ENCODE measurements around the gene RNF17.

Gene RNF17

DNA sequence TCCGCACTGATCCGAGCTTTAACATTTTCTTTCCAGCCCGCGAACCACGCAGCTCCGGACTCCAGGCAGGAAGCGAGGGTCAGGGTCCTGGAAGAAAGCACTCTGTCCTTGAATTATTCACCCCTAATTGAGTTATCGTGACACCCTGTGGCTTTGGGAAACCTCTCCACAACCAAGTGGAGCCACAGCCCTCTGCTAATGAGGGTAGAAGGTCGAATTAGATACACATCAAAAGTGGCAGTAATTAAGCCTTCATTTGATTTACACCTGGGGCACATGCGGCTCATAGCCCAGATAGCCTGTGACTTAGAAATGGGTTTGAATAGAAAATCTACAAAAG lies 15.9 kb upstream of the RNF17 start:
- H3K27ac ChIP-seq: no peak overlapping the region
- CTCF ChIA-PET: interaction anchor here (1.0 kb wide), 1 partner anchor 8 kb away, joined by 3 read pairs; no protein-coding TSS in a partner anchor
- TF ChIP-seq, protein P1, sequence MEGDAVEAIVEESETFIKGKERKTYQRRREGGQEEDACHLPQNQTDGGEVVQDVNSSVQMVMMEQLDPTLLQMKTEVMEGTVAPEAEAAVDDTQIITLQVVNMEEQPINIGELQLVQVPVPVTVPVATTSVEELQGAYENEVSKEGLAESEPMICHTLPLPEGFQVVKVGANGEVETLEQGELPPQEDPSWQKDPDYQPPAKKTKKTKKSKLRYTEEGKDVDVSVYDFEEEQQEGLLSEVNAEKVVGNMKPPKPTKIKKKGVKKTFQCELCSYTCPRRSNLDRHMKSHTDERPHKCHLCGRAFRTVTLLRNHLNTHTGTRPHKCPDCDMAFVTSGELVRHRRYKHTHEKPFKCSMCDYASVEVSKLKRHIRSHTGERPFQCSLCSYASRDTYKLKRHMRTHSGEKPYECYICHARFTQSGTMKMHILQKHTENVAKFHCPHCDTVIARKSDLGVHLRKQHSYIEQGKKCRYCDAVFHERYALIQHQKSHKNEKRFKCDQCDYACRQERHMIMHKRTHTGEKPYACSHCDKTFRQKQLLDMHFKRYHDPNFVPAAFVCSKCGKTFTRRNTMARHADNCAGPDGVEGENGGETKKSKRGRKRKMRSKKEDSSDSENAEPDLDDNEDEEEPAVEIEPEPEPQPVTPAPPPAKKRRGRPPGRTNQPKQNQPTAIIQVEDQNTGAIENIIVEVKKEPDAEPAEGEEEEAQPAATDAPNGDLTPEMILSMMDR (conservative IDR thresholded peaks at IDR 0.05; ENCODE audit: low read depth): no peak
- POLR2A ChIA-PET (ENCODE audit: low non-redundant PET): no interaction called here
- no peak for DNase-seq (ENCODE audit: low spot score)

DNA sequence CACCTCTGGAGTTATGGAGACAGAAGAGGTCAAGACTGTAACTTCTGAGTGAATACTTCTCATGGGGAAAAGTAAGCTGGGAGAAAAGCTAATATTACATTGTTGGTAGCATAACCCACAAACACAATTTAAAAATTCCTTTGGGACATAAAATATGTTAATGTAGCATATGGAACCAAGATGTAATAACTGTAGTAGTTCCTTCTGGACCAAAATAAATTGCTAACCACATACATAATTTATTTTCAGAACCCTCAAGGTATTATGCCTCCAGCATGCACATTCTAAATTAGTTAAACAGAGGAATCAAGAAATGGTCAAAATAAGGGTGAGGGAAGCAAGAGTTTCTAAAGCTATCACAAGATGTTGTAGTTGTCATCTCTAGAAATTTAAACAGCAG lies 4.8 kb upstream of the RNF17 start:
- CTCF ChIA-PET: interaction anchor here (0.7 kb wide), 1 partner anchor 63 kb away, joined by 7 read pairs; no protein-coding TSS in a partner anchor
- no peak overlapping the region for H3K27ac ChIP-seq
- POLR2A ChIA-PET (ENCODE audit: low non-redundant PET): no interaction called here
- TF ChIP-seq, protein P1 (conservative IDR thresholded peaks at IDR 0.05; ENCODE audit: low read depth): no peak
- no peak for DNase-seq (ENCODE audit: low spot score)

DNA sequence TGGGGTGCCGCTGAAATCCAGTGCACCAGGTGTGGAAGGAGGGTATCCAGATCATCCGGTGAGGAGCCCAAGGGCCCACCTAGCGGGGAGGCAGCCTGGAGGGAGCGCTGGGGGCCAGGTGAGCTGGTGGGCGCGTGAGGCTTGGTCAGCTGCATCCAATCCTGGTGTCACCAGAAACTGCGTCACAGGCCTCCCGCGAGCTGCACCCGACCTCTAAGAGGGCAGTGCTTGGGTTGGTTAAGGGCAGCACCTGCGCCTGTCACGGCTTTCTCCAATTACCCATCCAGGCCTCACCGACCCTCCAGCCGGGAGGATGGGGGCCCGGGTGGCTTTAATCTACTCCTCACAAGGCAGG lies 284 bp downstream of the RNF17 start:
- no peak for DNase-seq (ENCODE audit: low spot score)
- CTCF ChIA-PET: no interaction called here
- TF ChIP-seq, protein P1 (conservative IDR thresholded peaks at IDR 0.05; ENCODE audit: low read depth): no peak
- H3K27ac ChIP-seq: no peak overlapping the region
- POLR2A ChIA-PET (ENCODE audit: low non-redundant PET): no interaction called here

DNA sequence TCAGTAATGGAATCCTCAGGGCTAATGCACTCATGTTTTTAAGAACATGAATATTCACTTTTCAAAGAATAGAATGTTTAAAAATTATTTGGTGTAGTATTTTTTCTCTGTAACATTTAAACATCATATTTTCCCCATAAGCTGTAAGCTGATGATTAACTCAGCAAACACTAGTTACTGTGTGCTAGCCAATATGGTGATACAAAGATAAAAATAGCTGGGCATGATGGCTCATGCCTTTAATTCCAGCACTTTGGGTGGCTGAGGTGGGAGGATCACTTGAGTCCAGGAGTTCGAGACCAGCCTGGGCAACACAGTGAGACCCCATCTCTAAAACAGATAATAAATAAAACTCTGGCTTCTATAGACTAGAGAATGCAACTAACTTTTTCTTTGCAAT lies 13.2 kb downstream of the RNF17 start:
- CTCF ChIA-PET: interaction anchor here (1.1 kb wide), 1 partner anchor 24 kb away, joined by 3 read pairs; no protein-coding TSS in a partner anchor
- POLR2A ChIA-PET (ENCODE audit: low non-redundant PET): no interaction called here
- H3K27ac ChIP-seq: no peak overlapping the region
- no peak for DNase-seq (ENCODE audit: low spot score)
- TF ChIP-seq, protein P1 (conservative IDR thresholded peaks at IDR 0.05; ENCODE audit: low read depth): no peak

DNA sequence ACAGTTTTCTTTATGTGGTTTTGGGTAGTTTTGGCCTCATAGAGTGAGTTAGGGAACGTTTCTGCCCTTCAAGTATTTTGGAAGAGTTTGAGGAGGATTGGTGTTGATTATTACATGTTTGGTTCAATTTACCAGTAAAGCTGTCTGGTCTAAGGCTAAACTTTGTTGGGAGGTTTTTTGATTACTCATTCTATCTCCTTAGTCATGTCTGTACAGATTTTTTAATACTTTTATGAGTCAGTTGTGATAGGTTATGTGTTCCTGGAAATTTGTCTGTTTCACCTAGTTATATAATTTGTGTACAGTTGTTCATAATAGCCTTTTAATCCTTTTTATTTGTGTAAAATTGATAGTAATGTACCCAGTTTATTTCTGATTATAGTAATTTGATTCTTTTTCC lies 20.4 kb downstream of the RNF17 start:
- no peak overlapping the region for H3K27ac ChIP-seq
- ChIA-PET CTCF (no interaction called here), POLR2A (ENCODE audit: low non-redundant PET) (no interaction called here)
- peak; percentile 27 for DNase-seq (ENCODE audit: low spot score)
- TF ChIP-seq, protein P1 (conservative IDR thresholded peaks at IDR 0.05; ENCODE audit: low read depth): no peak

DNA sequence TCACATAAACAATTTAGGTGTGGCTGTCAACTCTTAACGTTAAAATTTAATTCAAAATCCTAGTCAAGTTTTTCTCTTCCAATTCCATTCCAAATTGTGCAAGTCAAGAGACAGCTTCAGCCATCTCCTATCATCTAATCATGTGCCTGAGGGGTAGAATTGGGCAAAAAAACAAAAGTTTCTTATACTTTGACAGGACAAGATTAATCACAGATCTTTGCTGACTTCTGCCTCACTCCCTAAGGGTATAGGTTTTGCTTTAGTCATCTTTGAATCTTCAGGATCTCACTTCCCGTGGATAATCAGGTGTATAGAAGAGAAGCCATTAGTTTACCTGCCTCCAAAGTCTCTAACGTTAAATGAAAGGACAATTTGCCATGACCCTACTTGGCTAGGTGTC lies 24.6 kb downstream of the RNF17 start:
- TF ChIP-seq, protein P1 (conservative IDR thresholded peaks at IDR 0.05; ENCODE audit: low read depth): no peak
- ChIA-PET CTCF (no interaction called here), POLR2A (ENCODE audit: low non-redundant PET) (interaction anchor here (0.6 kb wide), 1 partner anchor 1508 kb away, joined by 3 read pairs; no protein-coding TSS in a partner anchor)
- no peak overlapping the region for H3K27ac ChIP-seq
- DNase-seq (ENCODE audit: low spot score): no peak

DNA sequence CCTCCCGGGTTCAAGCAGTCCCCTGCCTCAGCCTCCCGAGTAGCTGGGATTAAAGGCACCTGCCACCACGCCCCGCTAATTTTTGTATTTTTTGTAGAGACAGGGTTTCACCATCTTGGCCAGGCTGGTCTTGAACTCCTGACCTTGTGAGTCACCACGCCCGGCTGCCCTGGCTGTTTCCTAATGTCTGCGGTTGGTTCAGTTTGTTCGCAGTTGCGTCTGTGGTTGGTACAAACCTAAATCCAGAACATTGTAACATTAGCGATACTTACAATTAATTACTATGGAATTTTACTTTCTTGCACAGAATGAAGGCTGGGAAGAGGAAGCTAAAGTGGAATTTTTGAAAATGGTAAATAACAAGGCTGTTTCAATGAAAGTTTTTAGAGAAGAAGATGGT lies 38.1 kb downstream of the RNF17 start:
- CTCF ChIA-PET: interaction anchor here (0.7 kb wide), 1 partner anchor 25 kb away, joined by 3 read pairs; no protein-coding TSS in a partner anchor
- no peak overlapping the region for H3K27ac ChIP-seq
- peak; percentile 21 for DNase-seq (ENCODE audit: low spot score)
- POLR2A ChIA-PET (ENCODE audit: low non-redundant PET): no interaction called here
- TF ChIP-seq, protein P1 (conservative IDR thresholded peaks at IDR 0.05; ENCODE audit: low read depth): no peak
